ENCODE measurements around the gene CLSTN2.

CLSTN2 gene

GRCh38 chr3:140051019-140051957 is 116.3 kb downstream of the CLSTN2 start:
- Histone ChIP-seq H3K9ac (ENCODE audit: low read length) (no peak overlapping the region), H3K27ac (ENCODE audit: low read depth, low read length) (no peak overlapping the region), H3K4me3 (ENCODE audit: low read length) (no peak overlapping the region), H3K4me1 (ENCODE audit: control insufficient read depth, insufficient read depth, low read length) (peaks cover 10% of the 10 kb centered on the region), H3K27me3 (ENCODE audit: control insufficient read depth, insufficient read depth, low read length) (no peaks in the 10 kb centered on the region), H3K36me3 (ENCODE audit: control insufficient read depth, insufficient read depth, low read length) (no peaks in the 10 kb centered on the region)

DNA sequence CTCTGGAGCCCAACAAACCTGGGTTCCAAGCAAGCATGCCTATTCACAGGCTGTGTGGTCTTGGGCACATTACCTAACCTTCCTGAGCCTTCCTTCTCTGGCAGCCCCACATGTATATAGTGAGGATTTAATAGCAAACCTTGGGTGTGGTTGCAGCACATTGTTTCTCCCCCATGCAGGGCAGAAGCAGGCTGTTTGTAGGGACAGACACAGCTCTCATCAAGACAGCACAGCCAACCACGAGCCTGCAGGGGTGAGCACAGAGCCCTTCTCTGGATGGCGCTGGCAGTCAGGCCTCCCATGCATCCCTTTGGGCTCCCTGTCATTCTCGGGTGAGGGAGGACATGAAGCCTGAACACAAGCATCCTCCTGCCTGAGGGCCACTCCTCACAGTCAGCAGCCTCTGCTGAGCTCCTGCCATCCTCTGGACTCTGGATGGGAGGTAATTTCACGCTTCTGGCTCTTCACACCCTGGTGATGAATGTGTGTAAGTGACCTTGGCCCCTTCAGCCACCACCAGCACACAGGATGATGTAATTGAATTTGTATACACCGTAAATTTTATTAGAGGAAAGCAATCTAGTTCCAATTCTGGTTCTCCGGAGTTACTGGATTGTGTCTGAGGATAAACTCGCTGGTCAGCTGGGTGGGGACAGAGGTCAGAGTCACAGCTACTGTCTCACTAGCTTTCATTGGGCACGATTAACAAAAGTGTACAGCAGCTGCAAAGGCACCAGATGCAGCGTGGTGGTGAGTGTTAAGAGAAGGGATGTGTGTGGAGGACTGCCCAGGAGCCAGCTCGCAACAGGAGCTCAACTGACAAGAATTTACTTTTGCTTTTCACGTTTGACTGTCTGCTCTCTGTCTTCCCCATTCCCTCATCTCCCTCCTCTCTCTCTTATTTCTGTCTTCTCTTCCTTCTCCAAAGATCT is 118.1 kb downstream of the CLSTN2 start:
- H3K4me3 ChIP-seq (ENCODE audit: low read length), result no peak overlapping the region
- peaks cover 10% of the 10 kb centered on the region for H3K4me1 ChIP-seq (ENCODE audit: control insufficient read depth, insufficient read depth, low read length)
- H3K9ac ChIP-seq (ENCODE audit: low read length), result no peak overlapping the region
- H3K27ac ChIP-seq (ENCODE audit: low read depth, low read length), result no peak overlapping the region
- no peaks in the 10 kb centered on the region for H3K36me3 ChIP-seq (ENCODE audit: control insufficient read depth, insufficient read depth, low read length)
- no peaks in the 10 kb centered on the region for H3K27me3 ChIP-seq (ENCODE audit: control insufficient read depth, insufficient read depth, low read length)

DNA sequence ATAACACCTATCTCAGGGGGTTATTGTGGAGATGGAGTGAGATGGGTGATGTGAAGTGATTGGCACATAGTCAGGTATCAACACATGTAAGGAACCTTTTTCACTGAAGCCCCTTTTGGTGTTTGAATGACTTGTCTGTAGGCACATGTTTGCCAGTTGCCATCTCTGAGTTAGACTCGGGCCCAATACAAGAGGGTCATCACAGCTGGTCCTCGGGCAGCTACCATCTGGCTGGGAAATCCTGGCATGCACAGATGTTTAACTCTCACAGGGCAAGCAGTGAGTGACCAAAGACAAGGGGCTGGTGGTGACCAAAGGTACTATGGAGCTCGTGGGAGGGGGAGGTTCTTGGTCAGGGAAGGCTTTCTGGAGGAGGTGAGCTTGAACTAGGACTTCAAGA is 118.8 kb downstream of the CLSTN2 start:
- Histone ChIP-seq H3K4me3 (ENCODE audit: low read length) (no peak overlapping the region), H3K27me3 (ENCODE audit: control insufficient read depth, insufficient read depth, low read length) (no peaks in the 10 kb centered on the region), H3K27ac (ENCODE audit: low read depth, low read length) (no peak overlapping the region), H3K4me1 (ENCODE audit: control insufficient read depth, insufficient read depth, low read length) (peaks cover 10% of the 10 kb centered on the region), H3K36me3 (ENCODE audit: control insufficient read depth, insufficient read depth, low read length) (no peaks in the 10 kb centered on the region), H3K9ac (ENCODE audit: low read length) (no peak overlapping the region)

DNA sequence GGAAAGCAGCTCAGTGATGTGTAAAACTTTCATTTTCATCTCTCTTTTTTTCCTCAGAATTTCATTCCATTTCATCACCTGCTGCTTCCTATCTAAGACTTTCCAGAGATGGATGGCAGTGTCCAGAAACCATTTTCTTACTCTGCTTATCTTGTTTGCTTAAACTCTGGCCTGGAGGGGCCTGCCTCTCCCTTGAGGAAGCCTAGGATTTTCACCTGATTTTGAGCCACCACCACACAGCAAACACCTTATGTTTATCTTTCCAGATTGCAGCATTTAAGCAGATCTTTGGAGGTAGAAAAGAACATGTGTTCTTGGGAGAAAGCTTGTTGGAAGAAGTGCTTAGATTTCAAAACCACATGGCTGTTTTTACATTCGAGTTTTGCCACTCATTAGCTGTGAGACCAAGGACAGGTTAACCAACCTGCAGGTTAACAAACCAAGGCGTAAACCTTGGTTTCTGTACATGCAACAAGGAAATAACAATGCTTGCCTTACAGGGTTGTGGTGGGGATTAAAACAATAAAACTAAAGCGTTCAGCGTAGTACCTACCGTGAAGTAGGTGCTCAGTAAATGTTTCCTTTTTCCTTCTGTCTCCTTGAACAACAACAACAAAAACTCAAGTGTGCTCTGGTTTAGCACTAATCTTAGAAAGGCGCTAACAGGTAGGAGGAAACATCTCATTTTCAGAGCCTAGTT is 120.3 kb downstream of the CLSTN2 start:
- H3K27ac ChIP-seq (ENCODE audit: low read depth, low read length), result no peak overlapping the region
- H3K9ac ChIP-seq (ENCODE audit: low read length), result no peak overlapping the region
- peaks cover 10% of the 10 kb centered on the region for H3K4me1 ChIP-seq (ENCODE audit: control insufficient read depth, insufficient read depth, low read length)
- no peak overlapping the region for H3K4me3 ChIP-seq (ENCODE audit: low read length)
- H3K27me3 ChIP-seq (ENCODE audit: control insufficient read depth, insufficient read depth, low read length), result no peaks in the 10 kb centered on the region
- no peaks in the 10 kb centered on the region for H3K36me3 ChIP-seq (ENCODE audit: control insufficient read depth, insufficient read depth, low read length)

DNA sequence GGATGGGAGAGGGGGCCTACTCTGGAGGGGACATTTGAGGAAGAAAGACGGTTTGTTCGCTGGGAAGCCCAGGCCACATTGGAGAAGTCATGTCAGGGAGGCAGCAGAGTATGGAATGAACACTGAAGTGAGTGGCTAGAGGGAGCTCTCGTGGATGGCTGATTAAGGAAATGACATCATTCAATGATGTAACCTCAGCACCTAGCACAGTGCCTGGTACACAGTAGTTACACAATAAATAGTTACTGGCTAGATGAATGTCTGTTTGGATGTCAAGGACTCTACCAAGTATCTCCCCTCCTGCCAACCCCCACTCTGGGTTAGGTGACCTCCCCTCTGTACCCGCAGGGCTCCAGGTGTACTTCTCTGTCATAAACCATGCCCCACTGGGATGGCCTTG is 121.1 kb downstream of the CLSTN2 start:
- Histone ChIP-seq H3K27ac (ENCODE audit: low read depth, low read length) (no peak overlapping the region), H3K4me1 (ENCODE audit: control insufficient read depth, insufficient read depth, low read length) (peaks cover 10% of the 10 kb centered on the region), H3K4me3 (ENCODE audit: low read length) (no peak overlapping the region), H3K27me3 (ENCODE audit: control insufficient read depth, insufficient read depth, low read length) (no peaks in the 10 kb centered on the region), H3K9ac (ENCODE audit: low read length) (no peak overlapping the region), H3K36me3 (ENCODE audit: control insufficient read depth, insufficient read depth, low read length) (no peaks in the 10 kb centered on the region)

- Histone ChIP-seq H3K9ac (ENCODE audit: low read length) (no peak overlapping the region), H3K4me3 (ENCODE audit: low read length) (no peak overlapping the region), H3K36me3 (ENCODE audit: control insufficient read depth, insufficient read depth, low read length) (no peaks in the 10 kb centered on the region), H3K27ac (ENCODE audit: low read depth, low read length) (no peak overlapping the region), H3K27me3 (ENCODE audit: control insufficient read depth, insufficient read depth, low read length) (no peaks in the 10 kb centered on the region), H3K4me1 (ENCODE audit: control insufficient read depth, insufficient read depth, low read length) (no peaks in the 10 kb centered on the region)
Measured at GRCh38 chr3:140061211-140061610, 126.2 kb downstream of the CLSTN2 start.

- H3K27ac ChIP-seq (ENCODE audit: low read depth, low read length), result no peak overlapping the region
- H3K36me3 ChIP-seq (ENCODE audit: control insufficient read depth, insufficient read depth, low read length), result no peaks in the 10 kb centered on the region
- H3K4me3 ChIP-seq (ENCODE audit: low read length), result no peak overlapping the region
- H3K4me1 ChIP-seq (ENCODE audit: control insufficient read depth, insufficient read depth, low read length), result no peaks in the 10 kb centered on the region
- H3K27me3 ChIP-seq (ENCODE audit: control insufficient read depth, insufficient read depth, low read length), result no peaks in the 10 kb centered on the region
- H3K9ac ChIP-seq (ENCODE audit: low read length), result no peak overlapping the region
Measured at GRCh38 chr3:140062461-140062860, 127.5 kb downstream of the CLSTN2 start.

GRCh38 chr3:140067487-140067886 is 132.5 kb downstream of the CLSTN2 start:
- Histone ChIP-seq H3K27me3 (ENCODE audit: control insufficient read depth, insufficient read depth, low read length) (no peaks in the 10 kb centered on the region), H3K4me1 (ENCODE audit: control insufficient read depth, insufficient read depth, low read length) (no peaks in the 10 kb centered on the region), H3K36me3 (ENCODE audit: control insufficient read depth, insufficient read depth, low read length) (no peaks in the 10 kb centered on the region), H3K4me3 (ENCODE audit: low read length) (no peak overlapping the region), H3K27ac (ENCODE audit: low read depth, low read length) (no peak overlapping the region), H3K9ac (ENCODE audit: low read length) (no peak overlapping the region)

GRCh38 chr3:140068494-140069017 is 133.6 kb downstream of the CLSTN2 start:
- Histone ChIP-seq H3K4me3 (ENCODE audit: low read length) (no peak overlapping the region), H3K4me1 (ENCODE audit: control insufficient read depth, insufficient read depth, low read length) (no peaks in the 10 kb centered on the region), H3K27me3 (ENCODE audit: control insufficient read depth, insufficient read depth, low read length) (no peaks in the 10 kb centered on the region), H3K36me3 (ENCODE audit: control insufficient read depth, insufficient read depth, low read length) (no peaks in the 10 kb centered on the region), H3K9ac (ENCODE audit: low read length) (no peak overlapping the region), H3K27ac (ENCODE audit: low read depth, low read length) (no peak overlapping the region)

DNA sequence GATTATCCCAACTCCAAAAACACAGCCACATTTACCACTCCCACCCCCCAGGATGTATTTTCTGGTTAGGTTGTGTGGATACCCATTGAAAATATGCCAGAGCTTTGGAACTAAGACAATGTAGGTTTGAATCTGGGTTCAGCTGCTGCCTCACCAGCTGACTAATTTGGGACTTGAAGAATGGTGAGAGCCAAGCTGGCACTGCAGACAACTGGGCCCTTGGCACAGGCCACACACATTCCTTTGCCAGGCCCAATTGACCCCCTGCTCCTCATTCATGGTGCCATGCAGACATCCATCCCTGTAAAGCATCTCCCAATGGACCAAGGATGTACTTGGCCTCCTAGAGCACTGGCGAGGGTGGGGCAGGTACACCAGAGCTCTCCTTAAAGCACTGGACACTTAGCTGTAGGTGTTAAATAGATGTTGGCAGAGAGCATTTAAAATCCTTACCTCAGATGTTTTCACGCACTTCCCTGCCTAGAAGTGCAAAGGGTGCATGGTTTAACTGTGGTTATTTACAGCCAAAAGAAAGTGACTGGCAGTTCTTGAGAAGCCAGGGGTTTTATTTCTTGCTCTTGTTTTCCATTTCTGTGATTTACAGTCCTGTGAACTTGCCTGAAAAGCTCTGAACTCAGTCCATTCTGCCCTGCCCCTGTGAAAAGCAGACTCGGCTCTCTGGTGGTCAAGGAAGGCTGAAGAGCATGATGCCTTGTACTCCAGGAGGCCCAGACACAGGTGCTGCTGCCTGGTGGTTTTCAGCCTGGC is 138.5 kb downstream of the CLSTN2 start:
- H3K4me3 ChIP-seq (ENCODE audit: low read length), result no peak overlapping the region
- H3K36me3 ChIP-seq (ENCODE audit: control insufficient read depth, insufficient read depth, low read length), result no peaks in the 10 kb centered on the region

GRCh38 chr3:140076552-140076951 is 141.6 kb downstream of the CLSTN2 start:
- Histone ChIP-seq H3K4me1 (ENCODE audit: control insufficient read depth, insufficient read depth, low read length) (no peaks in the 10 kb centered on the region), H3K36me3 (ENCODE audit: control insufficient read depth, insufficient read depth, low read length) (no peaks in the 10 kb centered on the region), H3K27me3 (ENCODE audit: control insufficient read depth, insufficient read depth, low read length) (no peaks in the 10 kb centered on the region), H3K4me3 (ENCODE audit: low read length) (no peak overlapping the region), H3K27ac (ENCODE audit: low read depth, low read length) (no peak overlapping the region), H3K9ac (ENCODE audit: low read length) (no peak overlapping the region)

More for the DNA sequence above, 138.5 kb downstream of the CLSTN2 start:
- Histone ChIP-seq H3K27me3 (ENCODE audit: control insufficient read depth, insufficient read depth, low read length) (no peaks in the 10 kb centered on the region), H3K4me1 (ENCODE audit: control insufficient read depth, insufficient read depth, low read length) (no peaks in the 10 kb centered on the region), H3K9ac (ENCODE audit: low read length) (no peak overlapping the region), H3K27ac (ENCODE audit: low read depth, low read length) (no peak overlapping the region)

Data from rectal smooth muscle tissue (tissue), 1 donor.